Caco-2 (cell line): ENCODE results near the gene GDF11. TPM values are rescaled to one million over a fixed set of nuclear protein-coding genes. Genes with fewer than 3 reads are reported as not detected.
A peak's percentile ranks its signal among the peaks of the same experiment; 100 is the strongest.

Experiments
- BruUV-seq: library from RNA; stranded (reverse); fragments of 400-500 nt; replicated peaks from 2 replicates; lab custom pipeline; 2021; lab: Mats Ljungman, UMichigan
- CTCF ChIA-PET: fragments of 300-600 bp; sonication (Branson Sonifier 250); formaldehyde crosslinking; loops from one replicate; lab custom pipeline; 2022; ENCODE audit warnings: antibody characterized with exemption; lab: Charles Lee
- POLR2A ChIA-PET: fragments of 300-600 bp; sonication (Branson Sonifier 250); formaldehyde crosslinking; loops from one replicate; lab custom pipeline; 2022; ENCODE audit warnings: antibody characterized with exemption; lab: Charles Lee
- DNase-seq, 2 experiments: peaks; one replicate each; pipeline versions ENCODE4 v3.0.0 to v3.0.0-alpha.2; 2020 to 2022
- H3K27me3 ChIP-seq: replicated peaks from 2 replicates; pipeline ENCODE4 v1.6.0; 2011; ENCODE audit warnings: low read length; ENCODE audit not compliant: control insufficient read depth, insufficient read depth
- H3K36me3 ChIP-seq: 2 replicates; pipeline ENCODE4 v1.5.1; 2011; ENCODE audit warnings: low read length; ENCODE audit not compliant: control insufficient read depth, insufficient read depth
- H3K4me1 ChIP-seq: fragments of 250-450 bp; sonication (Bioruptor Pico); 2 replicates; pipeline ENCODE4 v1.5.1; 2020; ENCODE audit warnings: mild to moderate bottlenecking
- H3K4me3 ChIP-seq: 2 replicates; pipeline ENCODE4 v1.5.1; 2011; ENCODE audit warnings: low read depth, mild to moderate bottlenecking, control low read depth, low read length
- H3K9me3 ChIP-seq: fragments of 250-450 bp; sonication (Bioruptor Pico); 2 replicates; pipeline ENCODE4 v1.5.1; 2020; ENCODE audit warnings: mild to moderate bottlenecking, moderate library complexity
- H3K27ac Mint-ChIP-seq: one replicate; pipeline ENCODE4 v1.8.0; 2022; ENCODE audit warnings: mixed read lengths; ENCODE audit not compliant: unreplicated experiment
- H3K27me3 Mint-ChIP-seq: one replicate; pipeline ENCODE4 v1.8.0; 2022; ENCODE audit warnings: mixed read lengths; ENCODE audit not compliant: insufficient read depth, unreplicated experiment
- H3K36me3 Mint-ChIP-seq: one replicate; pipeline ENCODE4 v1.8.0; 2022; ENCODE audit warnings: mild to moderate bottlenecking, mixed read lengths; ENCODE audit not compliant: insufficient read depth, unreplicated experiment
- H3K4me1 Mint-ChIP-seq: one replicate; pipeline ENCODE4 v1.8.0; 2022; ENCODE audit warnings: low read depth, mixed read lengths; ENCODE audit not compliant: unreplicated experiment
- H3K4me3 Mint-ChIP-seq: one replicate; pipeline ENCODE4 v1.8.0; 2022; ENCODE audit warnings: mild to moderate bottlenecking, moderate library complexity, mixed read lengths; ENCODE audit not compliant: unreplicated experiment
- H3K9me3 Mint-ChIP-seq: one replicate; pipeline ENCODE4 v1.8.0; 2022; ENCODE audit warnings: mixed read lengths; ENCODE audit not compliant: unreplicated experiment
- CTCF ChIP-seq, 2 experiments: fragments of 200-600 bp in 1 of 2; IDR thresholded peaks; 1 replicate in 1 of 2; 2 replicates in 1 of 2; pipeline versions ENCODE4 v1.5.1 to v1.8.0; 2011 to 2022; ENCODE audit warnings: antibody characterized with exemption in 1 of 2, control low read depth in 1 of 2, inconsistent platforms in 1 of 2, low read depth in 1 of 2, low read length in 1 of 2, mild to moderate bottlenecking in 1 of 2, moderate library complexity in 1 of 2; ENCODE audit not compliant: insufficient read depth in 1 of 2, severe bottlenecking in 1 of 2, unreplicated experiment in 1 of 2
- intact Hi-C: fragments of 100-400 bp; cut with micrococcal nuclease; formaldehyde crosslinking; loops from one replicate; pipeline ENCODE4 v1.10.0; 2022; ENCODE audit not compliant: unreplicated experiment
- total RNA-seq: library from RNA; stranded (reverse); gene quantifications from 2 replicates; pipeline ENCODE4 v1.2.3, GENCODE V29; 2022

The GDF11 gene
- total RNA-seq, 1 experiment from 2014 or later = 11.0 TPM

- peak; percentile 65 to 67 for DNase-seq
- Histone ChIP-seq H3K36me3 (peaks cover 4% of the 10 kb centered on the region), H3K4me3 (peak overlapping the region; percentile 90), H3K4me1 (peaks cover 23% of the 10 kb centered on the region), H3K9me3 (no peaks in the 10 kb centered on the region), H3K27me3 (no peaks in the 10 kb centered on the region)
- intact Hi-C loops = no loop called here
- Mint-ChIP-seq H3K27ac (peak overlapping the region; percentile 93), H3K9me3 (no peaks in the 10 kb centered on the region), H3K4me1 (peaks cover 19% of the 10 kb centered on the region), H3K36me3 (peaks cover 51% of the 10 kb centered on the region), H3K4me3 (peak overlapping the region; percentile 90), H3K27me3 (no peaks in the 10 kb centered on the region)
- ChIA-PET POLR2A (interaction anchor here (0.6 to 1.8 kb wide), 4 partner anchors 8 to 89 kb away, joined by 3 to 14 read pairs (median 7); partner anchors contain the start of genes ORMDL2, RDH5 and SARNP), CTCF (interaction anchor here (0.7 to 3.6 kb wide), 3 partner anchors 8 to 185 kb away, joined by 3 to 32 read pairs (median 12); partner anchors contain the start of gene RDH5)
- TF ChIP-seq CTCF (IDR thresholded peaks at IDR 0.05; ENCODE audit: insufficient read depth in 1 of 2, low read depth in 1 of 2, low read length in 1 of 2, severe bottlenecking in 1 of 2, unreplicated experiment in 1 of 2) = no peak
- no TSS peak for BruUV-seq
Observed at GRCh38 chr12:55728186-55728938, 14.6 kb upstream of the GDF11 start.

- H3K36me3 Mint-ChIP-seq = peaks cover 45% of the 10 kb centered on the region
- no peaks in the 10 kb centered on the region for H3K27me3 Mint-ChIP-seq
- H3K4me3 Mint-ChIP-seq = peak within 1 kb of the TSS; percentile 90
- no peaks in the 10 kb centered on the region for H3K9me3 ChIP-seq
- H3K36me3 ChIP-seq = peaks cover 3% of the 10 kb centered on the region
- peak within 1 kb of the TSS; percentile 93 for H3K27ac Mint-ChIP-seq
- peak; percentile 84 to 86 for DNase-seq
- BruUV-seq = TSS peak; percentile 72
- H3K4me1 ChIP-seq = peaks cover 16% of the 10 kb centered on the region
- H3K9me3 Mint-ChIP-seq = no peaks in the 10 kb centered on the region
- peak within 1 kb of the TSS; percentile 90 for H3K4me3 ChIP-seq
- ChIA-PET CTCF (interaction anchor here (0.5 to 3.6 kb wide), 8 partner anchors 9 to 311 kb away, joined by 3 to 32 read pairs (median 4); partner anchors contain the start of genes OR6C2, ORMDL2, RDH5 and SARNP), POLR2A (interaction anchor here (0.5 to 1.8 kb wide), 11 partner anchors 9 to 1449 kb away, joined by 3 to 14 read pairs (median 3); partner anchors contain the start of genes CBX5, ORMDL2, RDH5 and SARNP)
- intact Hi-C loops = no loop called here
- no peaks in the 10 kb centered on the region for H3K27me3 ChIP-seq
- no peak for TF ChIP-seq CTCF (IDR thresholded peaks at IDR 0.05; ENCODE audit: insufficient read depth in 1 of 2, low read depth in 1 of 2, low read length in 1 of 2, severe bottlenecking in 1 of 2, unreplicated experiment in 1 of 2)
- peaks cover 14% of the 10 kb centered on the region for H3K4me1 Mint-ChIP-seq
Observed at GRCh38 chr12:55728939-55729818, 13.7 kb upstream of the GDF11 start, which contains the start of gene CD63. Gene CD63, minus strand, starts transcription at chr12:55729009. Its CDS starts 668 bp downstream, at chr12:55728341.
